Liver (tissue), 9 donors: ENCODE results near the gene TMEM167A. TPM values are rescaled to one million over a fixed set of nuclear protein-coding genes. Genes with fewer than 3 reads are reported as not detected.

ENCODE experiments used
- DNase-seq: peaks from one replicate; pipeline ENCODE4 v3.0.0-alpha.2; 2017; ENCODE audit warnings: low spot score
- H3K27ac ChIP-seq, 2 donors: one replicate each; pipeline ENCODE4 v1.7.0; 2013; ENCODE audit warnings: inconsistent platforms in 2 of 2, low read length in 2 of 2, control low read depth in 1 of 2, low read depth in 1 of 2, mild to moderate bottlenecking in 1 of 2
- H3K27me3 ChIP-seq, 4 donors: one replicate each; pipeline versions ENCODE4 v1.6.1 to v1.7.0; 2013; ENCODE audit warnings: low read length in 3 of 4, inconsistent platforms in 1 of 4, mild to moderate bottlenecking in 1 of 4, moderate library complexity in 1 of 4; ENCODE audit not compliant: control insufficient read depth in 4 of 4, insufficient read depth in 4 of 4
- H3K36me3 ChIP-seq, 4 donors: one replicate each; pipeline versions ENCODE4 v1.6.1 to v1.7.0; 2013; ENCODE audit warnings: low read length in 3 of 4, mild to moderate bottlenecking in 3 of 4, low read depth in 1 of 4, moderate library complexity in 1 of 4; ENCODE audit not compliant: control insufficient read depth in 4 of 4, insufficient read depth in 3 of 4
- H3K4me1 ChIP-seq, 4 donors: one replicate each; pipeline versions ENCODE4 v1.6.1 to v1.7.0; 2013; ENCODE audit warnings: low read length in 3 of 4, mild to moderate bottlenecking in 3 of 4, moderate library complexity in 1 of 4; ENCODE audit not compliant: control insufficient read depth in 4 of 4, insufficient read depth in 4 of 4
- H3K4me3 ChIP-seq, 3 donors: one replicate each; pipeline versions ENCODE4 v1.6.1 to v1.7.0; 2013; ENCODE audit warnings: low read length in 3 of 3, control low read depth in 1 of 3, low read depth in 1 of 3, mild to moderate bottlenecking in 1 of 3
- H3K9ac ChIP-seq, 2 donors: one replicate each; pipeline ENCODE4 v1.7.0; 2013; ENCODE audit warnings: low read length in 2 of 2, mild to moderate bottlenecking in 2 of 2, moderate library complexity in 2 of 2, control low read depth in 1 of 2, low read depth in 1 of 2
- H3K9me3 ChIP-seq, 4 donors: one replicate each; pipeline versions ENCODE4 v1.6.1 to v1.7.0; 2013; ENCODE audit warnings: low read length in 3 of 4; ENCODE audit not compliant: control insufficient read depth in 4 of 4
- EGR1 ChIP-seq, 2 donors: IDR thresholded peaks; 2 replicates each; pipeline ENCODE4 v1.6.1; 2016 to 2018; ENCODE audit warnings: antibody characterized with exemption in 2 of 2, low read depth in 2 of 2
- FOXA1 ChIP-seq: IDR thresholded peaks from 2 replicates; pipeline ENCODE4 v1.6.1; 2016; ENCODE audit warnings: antibody characterized with exemption
- FOXA2 ChIP-seq: IDR thresholded peaks from 2 replicates; pipeline ENCODE4 v1.6.1; 2016; ENCODE audit warnings: antibody characterized with exemption
- GABPA ChIP-seq, 2 donors: IDR thresholded peaks in 1 of 2; conservative IDR thresholded peaks in 1 of 2; 2 replicates each; pipeline ENCODE4 v1.6.1; 2016; ENCODE audit warnings: antibody characterized with exemption in 2 of 2, mild to moderate bottlenecking in 1 of 2, moderate library complexity in 1 of 2
- HNF4A ChIP-seq, 2 donors: conservative IDR thresholded peaks; 2 replicates each; pipeline ENCODE4 v1.6.1; 2016; ENCODE audit warnings: antibody characterized with exemption in 2 of 2, mild to moderate bottlenecking in 2 of 2
- HNF4G ChIP-seq: IDR thresholded peaks from 2 replicates; pipeline ENCODE4 v1.6.1; 2016; ENCODE audit warnings: antibody characterized with exemption
- JUND ChIP-seq, 2 donors: IDR thresholded peaks; 2 replicates each; pipeline ENCODE4 v1.6.1; 2016; ENCODE audit warnings: antibody characterized with exemption in 2 of 2
- NR2F2 ChIP-seq: IDR thresholded peaks from 2 replicates; pipeline ENCODE4 v1.6.1; 2016; ENCODE audit warnings: antibody characterized with exemption
- RAD21 ChIP-seq, 2 donors: IDR thresholded peaks; 2 replicates each; pipeline ENCODE4 v1.6.1; 2016; ENCODE audit warnings: antibody characterized with exemption in 2 of 2, mild to moderate bottlenecking in 2 of 2
- RXRA ChIP-seq, 2 donors: IDR thresholded peaks; 2 replicates each; pipeline ENCODE4 v1.6.1; 2017 to 2018; ENCODE audit warnings: antibody characterized with exemption in 2 of 2, mild to moderate bottlenecking in 1 of 2
- SP1 ChIP-seq: IDR thresholded peaks from 2 replicates; pipeline ENCODE4 v1.6.1; 2018; ENCODE audit warnings: antibody characterized with exemption, mild to moderate bottlenecking
- TAF1 ChIP-seq: conservative IDR thresholded peaks from 2 replicates; pipeline ENCODE4 v1.6.1; 2016; ENCODE audit warnings: antibody characterized with exemption, mild to moderate bottlenecking
- YY1 ChIP-seq: IDR thresholded peaks from 2 replicates; pipeline ENCODE4 v1.6.1; 2016; ENCODE audit warnings: antibody characterized with exemption, mild to moderate bottlenecking
- WGBS: extraction: QIAGEN DNeasy Blood & Tissue Kit; methylation state at CpG from one replicate; pipeline ENCODE4 v1.1.7; 2013; 5-methylcytosine and 5-hydroxymethylcytosine counted together
- polyA plus RNA-seq, 2 donors: library from polyadenylated mRNA; stranded (reverse) in 1 of 2; unstranded in 1 of 2; fragments of 200-250 nt in 1 of 2; fragments of >200 nt in 1 of 2; fragmentation: Nextera tagmentation in 1 of 2; extraction: Ambion mirVana in 1 of 2; gene quantifications; one replicate each; pipeline versions ENCODE4 v1.2.1 to v1.2.3, GENCODE V29; 2013 to 2015
- total RNA-seq, 2 donors: library from RNA; depleted of rRNA; stranded (reverse); fragments of >200 nt; gene quantifications; one replicate each; pipeline ENCODE4 v1.2.3, GENCODE V29; 2014
- TF ChIP-seq, protein P1 (sequence below): IDR thresholded peaks from 2 replicates; pipeline ENCODE4 v1.6.1; 2016; ENCODE audit warnings: antibody characterized with exemption, mild to moderate bottlenecking
- TF ChIP-seq, protein P2 (sequence below): IDR thresholded peaks from 2 replicates; pipeline ENCODE4 v1.6.1; 2016; ENCODE audit warnings: antibody characterized with exemption
- TF ChIP-seq, protein P3 (sequence below): fragments of 150-350 bp; IDR thresholded peaks from 2 replicates; pipeline ENCODE4 v1.5.1; 2017; ENCODE audit warnings: improper control_type of control experiment, low read depth, low read length; ENCODE audit not compliant: missing input control
- TF ChIP-seq, protein P4 (sequence below): IDR thresholded peaks from 2 replicates; pipeline ENCODE4 v1.6.1; 2016; ENCODE audit warnings: antibody characterized with exemption
- donor health status: healthy.
- donor health status: healthy.
- donor health status: healthy.
- donor health status: healthy.
- donor health status: healthy.

TMEM167A gene
- total and polyA plus RNA-seq, 4 donors: 27.0 to 55.2 (median 37.1) TPM

DNA sequence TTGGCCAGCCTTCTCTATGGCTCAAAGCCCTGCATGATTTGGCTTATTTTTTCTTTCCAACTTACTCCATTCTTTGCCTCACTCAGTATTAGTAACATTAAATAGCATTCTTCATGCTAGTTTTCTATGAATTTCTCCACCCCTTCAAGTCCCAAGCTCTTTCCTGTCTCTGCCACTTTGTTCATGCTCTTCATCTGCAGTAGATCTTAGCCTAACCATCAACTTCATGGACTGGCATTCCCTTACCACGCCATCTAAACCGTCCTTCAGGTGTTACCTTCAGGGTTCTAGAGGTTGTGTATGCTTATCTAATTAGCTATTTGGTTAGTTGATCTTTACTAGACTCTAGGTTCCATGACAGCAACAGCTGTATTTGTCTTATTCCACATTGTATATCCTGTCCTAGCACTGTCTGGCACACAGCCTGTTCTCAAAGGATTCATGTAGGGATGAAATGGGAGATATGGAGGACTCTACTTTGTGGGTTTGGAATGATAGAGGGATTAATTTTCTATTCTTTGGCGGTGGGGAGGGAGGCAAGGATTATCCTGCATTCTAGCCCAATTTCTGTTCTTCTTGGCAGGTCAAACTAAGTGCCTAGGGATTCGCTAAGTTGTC, 26.4 kb downstream of the TMEM167A start:
- Histone ChIP-seq H3K36me3 (peaks cover 0 to 22% (median 4%) of the 10 kb centered on the region in 4 donors), H3K27ac (no peak overlapping the region), H3K4me1 (no peaks in the 10 kb centered on the region), H3K27me3 (no peaks in the 10 kb centered on the region), H3K9me3 (no peaks in the 10 kb centered on the region), H3K9ac (no peak overlapping the region), H3K4me3 (no peak overlapping the region)
- TF ChIP-seq FOXA2 (no peak), SP1 (no peak), RXRA (IDR thresholded peaks at IDR 0.05) (no peak), HNF4A (conservative IDR thresholded peaks at IDR 0.05) (no peak), NR2F2 (no peak)
- WGBS: 95% methylated on average over 4 of the region's 4 CpGs
- no peak for DNase-seq

DNA sequence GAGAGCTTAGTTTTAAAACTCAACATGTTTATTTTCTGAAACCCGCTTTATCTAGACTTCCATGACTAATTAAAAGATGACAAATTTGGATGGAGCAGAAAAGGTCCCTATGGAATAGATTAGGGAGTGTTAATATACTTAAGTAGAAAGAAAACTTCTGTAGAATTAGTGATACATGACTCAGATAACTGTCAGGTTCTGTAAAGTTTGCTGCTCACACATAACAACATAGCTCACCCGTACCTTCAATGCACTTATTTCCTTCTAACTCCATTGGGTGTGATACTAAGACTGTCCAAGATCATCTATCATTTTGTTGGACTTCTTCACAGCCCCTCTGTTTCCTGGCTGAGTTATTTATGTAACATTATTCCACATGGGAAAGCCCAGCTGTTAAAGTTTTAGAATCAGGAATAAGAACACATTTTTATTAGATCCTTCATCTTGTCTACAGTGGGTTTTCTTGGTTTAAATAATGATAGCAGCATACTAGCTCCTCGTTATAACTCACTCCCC, 27.8 kb downstream of the TMEM167A start:
- Histone ChIP-seq H3K4me3 (no peak overlapping the region), H3K9ac (no peak overlapping the region), H3K27me3 (no peaks in the 10 kb centered on the region), H3K36me3 (peaks cover 0 to 22% (median 4%) of the 10 kb centered on the region in 4 donors), H3K27ac (no peak overlapping the region), H3K4me1 (no peaks in the 10 kb centered on the region), H3K9me3 (no peaks in the 10 kb centered on the region)
- TF ChIP-seq NR2F2 (no peak), HNF4A (conservative IDR thresholded peaks at IDR 0.05) (no peak), RXRA (IDR thresholded peaks at IDR 0.05) (no peak), TAF1 (no peak), FOXA2 (no peak)
- TF ChIP-seq, protein P1, sequence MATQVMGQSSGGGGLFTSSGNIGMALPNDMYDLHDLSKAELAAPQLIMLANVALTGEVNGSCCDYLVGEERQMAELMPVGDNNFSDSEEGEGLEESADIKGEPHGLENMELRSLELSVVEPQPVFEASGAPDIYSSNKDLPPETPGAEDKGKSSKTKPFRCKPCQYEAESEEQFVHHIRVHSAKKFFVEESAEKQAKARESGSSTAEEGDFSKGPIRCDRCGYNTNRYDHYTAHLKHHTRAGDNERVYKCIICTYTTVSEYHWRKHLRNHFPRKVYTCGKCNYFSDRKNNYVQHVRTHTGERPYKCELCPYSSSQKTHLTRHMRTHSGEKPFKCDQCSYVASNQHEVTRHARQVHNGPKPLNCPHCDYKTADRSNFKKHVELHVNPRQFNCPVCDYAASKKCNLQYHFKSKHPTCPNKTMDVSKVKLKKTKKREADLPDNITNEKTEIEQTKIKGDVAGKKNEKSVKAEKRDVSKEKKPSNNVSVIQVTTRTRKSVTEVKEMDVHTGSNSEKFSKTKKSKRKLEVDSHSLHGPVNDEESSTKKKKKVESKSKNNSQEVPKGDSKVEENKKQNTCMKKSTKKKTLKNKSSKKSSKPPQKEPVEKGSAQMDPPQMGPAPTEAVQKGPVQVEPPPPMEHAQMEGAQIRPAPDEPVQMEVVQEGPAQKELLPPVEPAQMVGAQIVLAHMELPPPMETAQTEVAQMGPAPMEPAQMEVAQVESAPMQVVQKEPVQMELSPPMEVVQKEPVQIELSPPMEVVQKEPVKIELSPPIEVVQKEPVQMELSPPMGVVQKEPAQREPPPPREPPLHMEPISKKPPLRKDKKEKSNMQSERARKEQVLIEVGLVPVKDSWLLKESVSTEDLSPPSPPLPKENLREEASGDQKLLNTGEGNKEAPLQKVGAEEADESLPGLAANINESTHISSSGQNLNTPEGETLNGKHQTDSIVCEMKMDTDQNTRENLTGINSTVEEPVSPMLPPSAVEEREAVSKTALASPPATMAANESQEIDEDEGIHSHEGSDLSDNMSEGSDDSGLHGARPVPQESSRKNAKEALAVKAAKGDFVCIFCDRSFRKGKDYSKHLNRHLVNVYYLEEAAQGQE: no peak
- TF ChIP-seq, protein P2, sequence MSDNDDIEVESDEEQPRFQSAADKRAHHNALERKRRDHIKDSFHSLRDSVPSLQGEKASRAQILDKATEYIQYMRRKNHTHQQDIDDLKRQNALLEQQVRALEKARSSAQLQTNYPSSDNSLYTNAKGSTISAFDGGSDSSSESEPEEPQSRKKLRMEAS: no peak
- no peak for DNase-seq
- WGBS: 88% methylated on average over 3 of the region's 3 CpGs

DNA sequence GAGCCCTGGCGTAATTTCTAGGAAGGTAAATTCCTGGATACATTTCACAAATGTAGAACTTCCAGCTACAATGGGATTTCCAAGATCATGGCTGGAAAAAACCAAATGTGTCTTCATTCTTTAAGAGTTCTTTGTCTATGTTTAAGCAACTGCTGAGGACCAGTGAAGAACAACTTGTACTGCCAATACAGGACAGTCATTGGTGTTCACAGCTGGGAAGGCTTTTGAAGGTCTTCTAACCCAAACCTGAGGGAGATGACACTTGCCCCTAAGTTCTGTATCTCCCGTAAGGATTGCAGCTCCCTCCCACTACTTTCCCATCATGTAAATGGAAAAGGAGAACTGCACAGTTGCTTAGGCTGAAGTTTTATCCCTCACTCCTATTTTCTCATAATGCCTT, 28.4 kb downstream of the TMEM167A start:
- Histone ChIP-seq H3K9ac (no peak overlapping the region), H3K27me3 (no peaks in the 10 kb centered on the region), H3K4me1 (no peaks in the 10 kb centered on the region), H3K36me3 (peaks cover 0 to 19% (median 3%) of the 10 kb centered on the region in 4 donors), H3K9me3 (no peaks in the 10 kb centered on the region), H3K4me3 (no peak overlapping the region), H3K27ac (no peak overlapping the region)
- DNase-seq: no peak
- no peak for TF ChIP-seq SP1
- no peak for TF ChIP-seq JUND (IDR thresholded peaks at IDR 0.05)
- TF ChIP-seq, protein P1: no peak
- no peak for TF ChIP-seq EGR1 (IDR thresholded peaks at IDR 0.05; ENCODE audit: low read depth in 2 of 2)
- TF ChIP-seq, protein P3, sequence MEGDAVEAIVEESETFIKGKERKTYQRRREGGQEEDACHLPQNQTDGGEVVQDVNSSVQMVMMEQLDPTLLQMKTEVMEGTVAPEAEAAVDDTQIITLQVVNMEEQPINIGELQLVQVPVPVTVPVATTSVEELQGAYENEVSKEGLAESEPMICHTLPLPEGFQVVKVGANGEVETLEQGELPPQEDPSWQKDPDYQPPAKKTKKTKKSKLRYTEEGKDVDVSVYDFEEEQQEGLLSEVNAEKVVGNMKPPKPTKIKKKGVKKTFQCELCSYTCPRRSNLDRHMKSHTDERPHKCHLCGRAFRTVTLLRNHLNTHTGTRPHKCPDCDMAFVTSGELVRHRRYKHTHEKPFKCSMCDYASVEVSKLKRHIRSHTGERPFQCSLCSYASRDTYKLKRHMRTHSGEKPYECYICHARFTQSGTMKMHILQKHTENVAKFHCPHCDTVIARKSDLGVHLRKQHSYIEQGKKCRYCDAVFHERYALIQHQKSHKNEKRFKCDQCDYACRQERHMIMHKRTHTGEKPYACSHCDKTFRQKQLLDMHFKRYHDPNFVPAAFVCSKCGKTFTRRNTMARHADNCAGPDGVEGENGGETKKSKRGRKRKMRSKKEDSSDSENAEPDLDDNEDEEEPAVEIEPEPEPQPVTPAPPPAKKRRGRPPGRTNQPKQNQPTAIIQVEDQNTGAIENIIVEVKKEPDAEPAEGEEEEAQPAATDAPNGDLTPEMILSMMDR: no peak
- TF ChIP-seq FOXA1: no peak
- TF ChIP-seq GABPA (IDR thresholded peaks at IDR 0.05 in 1 of 2, conservative IDR thresholded peaks at IDR 0.05 in 1 of 2): no peak
- no peak for TF ChIP-seq HNF4A (conservative IDR thresholded peaks at IDR 0.05)
- TF ChIP-seq TAF1: no peak
- no peak for TF ChIP-seq RXRA (IDR thresholded peaks at IDR 0.05)
- no peak for TF ChIP-seq FOXA2
- TF ChIP-seq HNF4G: no peak
- no peak for TF ChIP-seq YY1
- TF ChIP-seq RAD21 (IDR thresholded peaks at IDR 0.05): no peak
- TF ChIP-seq, protein P4, sequence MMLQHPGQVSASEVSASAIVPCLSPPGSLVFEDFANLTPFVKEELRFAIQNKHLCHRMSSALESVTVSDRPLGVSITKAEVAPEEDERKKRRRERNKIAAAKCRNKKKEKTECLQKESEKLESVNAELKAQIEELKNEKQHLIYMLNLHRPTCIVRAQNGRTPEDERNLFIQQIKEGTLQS: no peak
- 96% methylated on average over 2 of the region's 2 CpGs for WGBS
